ENCODE measurements around the gene DYSF.

- TF ChIP-seq CTCF (IDR thresholded peaks at IDR 0.05) = no peak
- TF ChIP-seq EP300 (IDR thresholded peaks at IDR 0.05) = no peak
Measured at GRCh38 chr2:71538241-71538640, 84.9 kb downstream of the DYSF start.
